ENCODE measurements around the gene RPS27L.
"Not testable (repeated sequence)": the region's sequence is repeated elsewhere in the genome, so short reads cannot be mapped to it uniquely, and the experiment has no call there.

The RPS27L gene

DNA sequence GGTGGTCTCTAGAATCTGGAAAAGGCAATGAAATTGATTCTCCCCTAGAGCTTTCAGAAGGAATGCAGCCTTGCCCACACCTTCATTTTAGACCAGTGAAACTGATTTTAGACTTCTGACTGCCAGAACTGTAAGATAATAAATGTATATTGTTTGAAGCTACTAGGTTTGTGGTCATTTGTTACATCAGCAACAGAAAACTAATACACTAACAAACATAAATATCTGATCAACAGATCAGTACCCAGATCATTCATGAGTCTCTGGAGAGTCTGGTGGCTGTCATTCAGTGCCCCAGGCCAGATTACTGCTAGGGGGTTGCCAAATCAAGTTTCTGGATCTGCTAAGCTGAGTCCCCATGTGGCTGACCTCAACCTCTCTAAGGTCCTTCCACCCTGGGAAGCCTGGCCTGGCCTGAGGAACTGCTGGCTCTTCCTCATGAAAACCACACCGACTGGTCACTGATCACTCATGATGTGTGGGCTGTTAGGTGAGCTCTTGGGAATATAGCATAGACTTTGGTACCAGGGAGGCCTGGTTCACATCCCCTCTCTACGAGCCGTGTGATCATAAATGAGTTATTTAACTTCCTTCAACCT lies 46.8 kb downstream of the RPS27L start:
- Histone ChIP-seq H3K27ac (ENCODE audit: low read depth, low read length) (no peak overlapping the region), H3K9ac (ENCODE audit: low read depth, low read length) (no peak overlapping the region), H3K27me3 (ENCODE audit: insufficient read depth, low read length) (no peaks in the 10 kb centered on the region), H3K9me3 (ENCODE audit: insufficient read depth, low read depth, low read length) (no peaks in the 10 kb centered on the region), H3K4me3 (ENCODE audit: low read length) (no peak overlapping the region), H3K4me1 (ENCODE audit: insufficient read depth, low read length) (no peaks in the 10 kb centered on the region), H3K36me3 (ENCODE audit: insufficient read depth, low read length) (no peaks in the 10 kb centered on the region)
- WGBS, result 94% methylated on average over 1 of the region's 3 CpGs

- H3K27ac ChIP-seq (ENCODE audit: low read depth, low read length), result no peak overlapping the region
- H3K4me3 ChIP-seq (ENCODE audit: low read length), result no peak overlapping the region
- no peaks in the 10 kb centered on the region for H3K36me3 ChIP-seq (ENCODE audit: insufficient read depth, low read length)
- 92% methylated on average over 2 of the region's 2 CpGs for WGBS
- H3K9ac ChIP-seq (ENCODE audit: low read depth, low read length), result no peak overlapping the region
- H3K9me3 ChIP-seq (ENCODE audit: insufficient read depth, low read depth, low read length), result no peaks in the 10 kb centered on the region
- H3K4me1 ChIP-seq (ENCODE audit: insufficient read depth, low read length), result no peaks in the 10 kb centered on the region
- H3K27me3 ChIP-seq (ENCODE audit: insufficient read depth, low read length), result no peaks in the 10 kb centered on the region
These were observed 47.4 kb downstream of the RPS27L start for GRCh38 chr15:63109920-63110319.

DNA sequence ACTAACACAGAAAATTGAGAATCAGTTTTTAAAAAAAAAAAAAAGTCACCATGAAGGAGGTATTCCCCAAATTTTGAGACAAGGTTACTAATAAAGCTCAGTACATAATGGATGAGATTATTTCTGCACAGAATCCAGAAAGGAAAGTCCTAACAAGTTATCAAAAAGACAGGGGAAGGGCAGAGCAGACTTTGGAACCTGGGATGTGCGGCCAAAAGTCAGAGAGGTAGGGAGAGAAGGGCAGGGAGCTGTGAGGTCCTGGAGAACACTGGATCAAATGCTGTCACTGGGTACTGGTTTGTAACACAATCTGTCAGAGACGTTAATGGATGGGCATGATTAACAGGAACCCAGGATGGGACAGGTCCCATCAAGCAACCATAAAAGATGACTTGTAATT lies 47.8 kb downstream of the RPS27L start:
- Histone ChIP-seq H3K4me1 (ENCODE audit: insufficient read depth, low read length) (no peaks in the 10 kb centered on the region), H3K27me3 (ENCODE audit: insufficient read depth, low read length) (no peaks in the 10 kb centered on the region), H3K4me3 (ENCODE audit: low read length) (no peak overlapping the region), H3K9me3 (ENCODE audit: insufficient read depth, low read depth, low read length) (no peaks in the 10 kb centered on the region), H3K36me3 (ENCODE audit: insufficient read depth, low read length) (no peaks in the 10 kb centered on the region), H3K27ac (ENCODE audit: low read depth, low read length) (no peak overlapping the region), H3K9ac (ENCODE audit: low read depth, low read length) (no peak overlapping the region)
- WGBS, result 89% methylated on average over 2 of the region's 2 CpGs

- H3K27ac ChIP-seq (ENCODE audit: low read depth, low read length), result no peak overlapping the region
- WGBS, result 88% methylated on average over 9 of the region's 9 CpGs
- no peak overlapping the region for H3K9ac ChIP-seq (ENCODE audit: low read depth, low read length)
These were observed 49.3 kb downstream of the RPS27L start for GRCh38 chr15:63107895-63108546.

GRCh38 chr15:63105354-63105753 lies 51.9 kb downstream of the RPS27L start:
- WGBS, result 82% methylated on average over 8 of the region's 8 CpGs
- not testable (repeated sequence) for H3K36me3 ChIP-seq (ENCODE audit: insufficient read depth, low read length); H3K4me1 ChIP-seq (ENCODE audit: insufficient read depth, low read length); H3K9me3 ChIP-seq (ENCODE audit: insufficient read depth, low read depth, low read length); H3K27me3 ChIP-seq (ENCODE audit: insufficient read depth, low read length); H3K27ac ChIP-seq (ENCODE audit: low read depth, low read length); H3K4me3 ChIP-seq (ENCODE audit: low read length); H3K9ac ChIP-seq (ENCODE audit: low read depth, low read length)

More at GRCh38 chr15:63107895-63108546, 49.3 kb downstream of the RPS27L start:
- Histone ChIP-seq H3K4me1 (ENCODE audit: insufficient read depth, low read length) (no peaks in the 10 kb centered on the region), H3K4me3 (ENCODE audit: low read length) (no peak overlapping the region), H3K36me3 (ENCODE audit: insufficient read depth, low read length) (no peaks in the 10 kb centered on the region), H3K9me3 (ENCODE audit: insufficient read depth, low read depth, low read length) (no peaks in the 10 kb centered on the region), H3K27me3 (ENCODE audit: insufficient read depth, low read length) (no peaks in the 10 kb centered on the region)

DNA sequence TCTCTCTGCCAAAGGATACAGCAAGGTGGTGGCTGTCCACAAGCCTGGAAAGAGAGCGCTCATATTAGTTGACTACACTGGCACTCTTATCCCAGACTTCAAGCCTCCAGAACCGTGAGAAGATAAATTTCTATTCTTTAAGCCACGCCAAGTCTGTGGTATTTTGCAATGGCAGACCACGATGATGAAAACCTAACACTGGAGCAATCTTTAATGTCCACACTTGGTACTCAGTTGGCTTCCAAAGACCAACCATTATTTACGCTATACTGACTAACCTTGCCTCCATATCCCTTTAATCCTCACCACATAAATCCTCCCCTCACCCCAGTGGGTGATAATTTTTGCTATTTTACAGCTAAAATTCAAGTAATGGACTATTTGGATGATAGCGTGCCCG lies 52.5 kb downstream of the RPS27L start:
- H3K27ac ChIP-seq (ENCODE audit: low read depth, low read length), result no peak overlapping the region
- H3K4me3 ChIP-seq (ENCODE audit: low read length), result no peak overlapping the region
- WGBS, result 82% methylated on average over 7 of the region's 7 CpGs
- no peaks in the 10 kb centered on the region for H3K4me1 ChIP-seq (ENCODE audit: insufficient read depth, low read length)
- no peaks in the 10 kb centered on the region; the same call in 1 of the 2 replicates for H3K9me3 ChIP-seq (ENCODE audit: insufficient read depth, low read depth, low read length)
- no peaks in the 10 kb centered on the region for H3K27me3 ChIP-seq (ENCODE audit: insufficient read depth, low read length)
- no peak overlapping the region for H3K9ac ChIP-seq (ENCODE audit: low read depth, low read length)
- H3K36me3 ChIP-seq (ENCODE audit: insufficient read depth, low read length), result no peaks in the 10 kb centered on the region

- WGBS, result 94% methylated on average over 3 of the region's 3 CpGs
- H3K27me3 ChIP-seq (ENCODE audit: insufficient read depth, low read length), result no peaks in the 10 kb centered on the region
- no peak overlapping the region for H3K9ac ChIP-seq (ENCODE audit: low read depth, low read length)
- H3K4me1 ChIP-seq (ENCODE audit: insufficient read depth, low read length), result no peaks in the 10 kb centered on the region
- H3K27ac ChIP-seq (ENCODE audit: low read depth, low read length), result no peak overlapping the region
- no peaks in the 10 kb centered on the region for H3K36me3 ChIP-seq (ENCODE audit: insufficient read depth, low read length)
- no peak overlapping the region for H3K4me3 ChIP-seq (ENCODE audit: low read length)
- H3K9me3 ChIP-seq (ENCODE audit: insufficient read depth, low read depth, low read length), result no peaks in the 10 kb centered on the region; the same call in 1 of the 2 replicates
These were observed 53.9 kb downstream of the RPS27L start for GRCh38 chr15:63103416-63103815.

GRCh38 chr15:63099581-63099980 lies 57.7 kb downstream of the RPS27L start:
- H3K4me3 ChIP-seq (ENCODE audit: low read length); H3K9me3 ChIP-seq (ENCODE audit: insufficient read depth, low read depth, low read length); H3K27ac ChIP-seq (ENCODE audit: low read depth, low read length); H3K9ac ChIP-seq (ENCODE audit: low read depth, low read length); H3K36me3 ChIP-seq (ENCODE audit: insufficient read depth, low read length); H3K27me3 ChIP-seq (ENCODE audit: insufficient read depth, low read length); H3K4me1 ChIP-seq (ENCODE audit: insufficient read depth, low read length): not testable (repeated sequence)
- 100% methylated on average over 1 of the region's 5 CpGs for WGBS

DNA sequence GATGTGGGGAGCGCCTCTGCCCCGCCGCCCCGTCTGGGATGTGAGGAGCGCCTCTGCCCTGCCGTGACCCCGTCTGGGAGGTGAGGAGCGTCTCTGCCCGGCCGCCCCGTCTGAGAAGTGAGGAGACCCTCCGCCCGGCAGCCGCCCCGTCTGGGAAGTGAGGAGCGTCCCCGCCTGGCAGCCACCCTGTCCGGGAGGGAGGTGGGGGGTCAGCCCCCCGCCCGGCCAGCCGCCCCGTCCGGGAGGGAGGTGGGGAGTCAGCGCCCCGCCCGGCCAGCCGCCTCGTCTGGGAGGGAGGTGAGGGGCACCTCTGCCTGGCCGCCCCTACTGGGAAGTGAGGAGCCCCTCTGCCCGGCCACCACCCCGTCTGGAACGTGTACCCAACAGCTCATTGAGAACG lies 58.4 kb downstream of the RPS27L start:
- not testable (repeated sequence) for H3K36me3 ChIP-seq (ENCODE audit: insufficient read depth, low read length); H3K4me1 ChIP-seq (ENCODE audit: insufficient read depth, low read length); H3K27me3 ChIP-seq (ENCODE audit: insufficient read depth, low read length); H3K4me3 ChIP-seq (ENCODE audit: low read length); H3K9ac ChIP-seq (ENCODE audit: low read depth, low read length); H3K27ac ChIP-seq (ENCODE audit: low read depth, low read length); H3K9me3 ChIP-seq (ENCODE audit: insufficient read depth, low read depth, low read length)
- WGBS, result 93% methylated on average over 30 of the region's 33 CpGs
